Activated CD8-positive, alpha-beta T cell treated with anti-CD3 and anti-CD28 coated beads for 36 hours (primary cell): ENCODE data around the gene HSPA12A. TPM values are rescaled to one million over a fixed set of nuclear protein-coding genes. Genes with fewer than 3 reads are reported as not detected.

Experiments
- ATAC-seq: fragments of 200-7000 bp; cut with Tn5 transposase; one replicate; pipeline ENCODE4 v1.10.0; 2021; ENCODE audit warnings: mild to moderate bottlenecking, moderate library complexity
- CTCF ChIA-PET: fragments of 350-600 bp; sonication (Branson Sonifier 250); formaldehyde crosslinking; loops from one replicate; lab custom pipeline; 2021; ENCODE audit warnings: antibody characterized with exemption; lab: Charles Lee
- POLR2A ChIA-PET: fragments of 350-600 bp; sonication (Branson Sonifier 250); formaldehyde crosslinking; loops from one replicate; lab custom pipeline; 2021; ENCODE audit warnings: antibody characterized with exemption; lab: Charles Lee
- DNase-seq: peaks from one replicate; pipeline ENCODE4 v3.0.0-alpha.2; 2020
- H3K27ac Mint-ChIP-seq: one replicate; pipeline ENCODE4 v1.8.0; 2021; ENCODE audit warnings: mild to moderate bottlenecking, mixed read lengths
- H3K27me3 Mint-ChIP-seq: one replicate; pipeline ENCODE4 v1.8.0; 2021; ENCODE audit warnings: mixed read lengths
- H3K36me3 Mint-ChIP-seq: one replicate; pipeline ENCODE4 v1.8.0; 2021; ENCODE audit warnings: low read depth, mixed read lengths
- H3K4me1 Mint-ChIP-seq: one replicate; pipeline ENCODE4 v1.8.0; 2021; ENCODE audit warnings: low read depth, mixed read lengths
- H3K4me3 Mint-ChIP-seq: one replicate; pipeline ENCODE4 v1.8.0; 2021; ENCODE audit warnings: mild to moderate bottlenecking, moderate library complexity, mixed read lengths
- H3K9me3 Mint-ChIP-seq: one replicate; pipeline ENCODE4 v1.8.0; 2021; ENCODE audit warnings: mixed read lengths
- CTCF ChIP-seq: fragments of 200-600 bp; IDR thresholded peaks from one replicate; pipeline ENCODE4 v1.8.0; 2022; ENCODE audit warnings: antibody characterized with exemption, mild to moderate bottlenecking
- intact Hi-C: fragments of 100-400 bp; cut with micrococcal nuclease; formaldehyde crosslinking; loops from one replicate; pipeline ENCODE4 v1.10.0; 2022
- total RNA-seq, 2 experiments: library from RNA; stranded (reverse); gene quantifications; one replicate each; pipeline ENCODE4 v1.2.3, GENCODE V29; 2021

The HSPA12A gene
- total RNA-seq, 2 experiments from 2014 or later: 0.07 TPM; not detected in 1

DNA sequence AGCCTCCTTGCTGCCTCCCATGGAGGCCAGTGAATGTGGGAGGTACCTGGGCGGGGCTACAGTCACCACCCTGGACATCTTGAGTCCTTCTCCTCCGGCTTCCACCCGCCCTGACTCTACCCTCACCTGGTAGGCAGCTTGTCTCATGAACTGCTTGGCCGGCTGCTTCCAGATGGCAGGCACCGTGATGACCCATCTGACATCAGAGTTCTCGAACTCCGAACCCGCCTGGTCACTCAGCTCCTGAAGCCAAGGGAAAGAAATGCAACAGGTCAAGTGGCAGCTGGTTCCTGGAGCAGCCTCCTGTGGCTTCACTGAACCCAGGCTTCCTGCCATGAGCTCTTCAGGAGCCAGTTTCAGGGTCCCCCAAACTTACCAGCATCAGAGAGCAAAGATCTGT is 50.1 kb downstream of the HSPA12A start:
- no peak for DNase-seq
- intact Hi-C loops: no loop called here
- no peak overlapping the region for H3K27ac Mint-ChIP-seq
- no peaks in the 10 kb centered on the region for H3K36me3 Mint-ChIP-seq
- peaks cover 36% of the 10 kb centered on the region for H3K27me3 Mint-ChIP-seq
- no peaks in the 10 kb centered on the region for H3K9me3 Mint-ChIP-seq
- no peaks in the 10 kb centered on the region for H3K4me1 Mint-ChIP-seq
- ChIA-PET CTCF (interaction anchor here (1.1 to 2.1 kb wide), 3 partner anchors 10 to 105 kb away, joined by 3 to 11 read pairs (median 4); no protein-coding TSS in a partner anchor), POLR2A (no interaction called here)
- no peak for ATAC-seq
- no peak overlapping the region for H3K4me3 Mint-ChIP-seq
- no peak for TF ChIP-seq CTCF

GRCh38 chr10:116691635-116692034 is 50.7 kb downstream of the HSPA12A start:
- Mint-ChIP-seq H3K4me1 (no peaks in the 10 kb centered on the region), H3K36me3 (no peaks in the 10 kb centered on the region), H3K27me3 (peaks cover 30% of the 10 kb centered on the region), H3K4me3 (no peak overlapping the region), H3K27ac (no peak overlapping the region), H3K9me3 (no peaks in the 10 kb centered on the region)
- no peak for DNase-seq
- CTCF ChIA-PET: interaction anchor here (1.1 to 2.1 kb wide), 4 partner anchors 10 to 105 kb away, joined by 3 to 11 read pairs (median 4); no protein-coding TSS in a partner anchor
- POLR2A ChIA-PET: no interaction called here
- intact Hi-C loops: no loop called here
- TF ChIP-seq CTCF: no peak
- no peak for ATAC-seq

DNA sequence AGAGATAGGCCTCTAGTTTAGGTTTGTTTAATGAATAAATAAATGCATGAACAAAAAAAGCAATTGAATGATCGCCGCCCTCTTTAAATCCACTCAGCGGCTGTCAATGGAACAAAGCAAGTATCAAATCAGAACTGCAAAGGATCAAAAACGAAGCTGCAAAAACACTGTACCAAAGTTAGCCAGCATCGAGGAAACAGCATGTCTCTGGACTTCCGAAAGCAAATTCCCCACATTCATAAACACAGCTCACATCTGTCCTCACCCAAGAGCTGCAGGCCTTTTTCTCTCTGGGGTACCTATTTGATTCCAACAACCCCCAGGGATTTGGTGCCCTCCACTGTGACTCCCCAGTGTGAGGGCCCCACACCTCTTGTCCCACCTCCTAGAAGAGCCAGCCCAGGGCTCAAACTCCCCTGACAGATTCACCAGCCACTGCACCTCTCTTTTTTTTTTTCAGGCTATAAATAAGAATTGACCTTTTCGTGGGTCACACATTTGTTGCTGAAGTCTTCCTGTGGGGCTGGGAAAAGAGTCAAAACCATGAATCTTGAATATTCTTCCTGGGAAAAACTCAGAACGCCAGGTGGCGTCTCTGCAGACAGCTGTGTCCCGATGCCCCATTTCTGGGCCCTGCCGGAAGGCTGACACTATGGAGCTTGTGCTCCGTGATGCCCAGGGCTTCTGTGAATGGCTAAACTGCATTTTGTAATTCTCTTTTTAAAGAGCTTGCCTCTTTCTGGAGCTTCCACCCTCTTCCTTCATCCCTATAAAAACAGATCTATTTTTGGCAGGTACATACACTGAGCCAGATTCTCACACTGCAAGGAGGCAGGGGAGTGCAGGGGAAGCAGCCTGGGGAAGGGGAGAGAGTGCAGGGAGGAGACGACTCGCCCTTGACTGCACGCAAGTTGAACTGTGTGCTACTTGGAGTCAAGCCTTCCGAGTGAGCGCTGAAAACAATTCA is 51.7 kb downstream of the HSPA12A start:
- ChIA-PET CTCF (interaction anchor here (1.6 to 2.1 kb wide), 2 partner anchors 9 to 98 kb away, joined by 5 to 11 read pairs; no protein-coding TSS in a partner anchor), POLR2A (no interaction called here)
- Mint-ChIP-seq H3K27me3 (peaks cover 25% of the 10 kb centered on the region), H3K4me3 (no peak overlapping the region), H3K4me1 (no peaks in the 10 kb centered on the region), H3K27ac (no peak overlapping the region), H3K9me3 (no peaks in the 10 kb centered on the region), H3K36me3 (no peaks in the 10 kb centered on the region)
- no peak for ATAC-seq
- no peak for TF ChIP-seq CTCF
- no peak for DNase-seq
- intact Hi-C loops: no loop called here

DNA sequence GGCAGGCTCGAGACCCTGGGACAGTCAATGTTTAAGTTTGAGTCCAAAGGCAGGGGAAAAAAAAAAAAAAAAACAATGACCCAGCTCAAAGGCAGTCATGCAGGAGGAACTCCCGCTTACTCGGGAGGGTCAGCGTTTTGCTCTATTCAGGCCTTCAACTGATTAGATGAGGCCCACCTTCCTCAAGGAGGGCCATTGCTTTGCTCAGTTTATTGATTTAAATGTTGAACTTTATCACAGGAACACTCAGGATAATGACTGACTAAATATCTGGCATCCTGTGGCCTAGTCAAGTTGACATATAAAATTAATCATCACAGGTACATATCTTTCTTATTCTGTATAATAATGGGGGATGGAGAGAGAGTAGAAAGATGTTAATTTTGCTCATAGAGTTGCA is 52.6 kb downstream of the HSPA12A start:
- Mint-ChIP-seq H3K27ac (no peak overlapping the region), H3K36me3 (no peaks in the 10 kb centered on the region), H3K4me1 (no peaks in the 10 kb centered on the region), H3K9me3 (no peaks in the 10 kb centered on the region), H3K4me3 (no peak overlapping the region), H3K27me3 (peaks cover 21% of the 10 kb centered on the region)
- ATAC-seq (no peak), DNase-seq (no peak)
- CTCF ChIA-PET: interaction anchor here (1.1 to 1.6 kb wide), 2 partner anchors 8 to 99 kb away, joined by 3 to 5 read pairs; no protein-coding TSS in a partner anchor
- no peak for TF ChIP-seq CTCF
- intact Hi-C loops: loop anchor here (5.0 kb wide), 1 partner anchor 78 kb away; no protein-coding TSS in a partner anchor
- POLR2A ChIA-PET: interaction anchor here (0.6 kb wide), 1 partner anchor 225 kb away, joined by 3 read pairs; no protein-coding TSS in a partner anchor
